NCI-H2196 treated with DMSO at 0.1 percent for 48 hours (cell line): ENCODE results near the gene SPTLC3.
A peak's percentile ranks its signal among the peaks of the same experiment; 100 is the strongest.

Experiments used
- DNase-seq: peaks from one replicate; lab custom pipeline; 2025; ENCODE audit not compliant: unreplicated experiment; lab: John Stamatoyannopoulos, UW

Gene SPTLC3

DNA sequence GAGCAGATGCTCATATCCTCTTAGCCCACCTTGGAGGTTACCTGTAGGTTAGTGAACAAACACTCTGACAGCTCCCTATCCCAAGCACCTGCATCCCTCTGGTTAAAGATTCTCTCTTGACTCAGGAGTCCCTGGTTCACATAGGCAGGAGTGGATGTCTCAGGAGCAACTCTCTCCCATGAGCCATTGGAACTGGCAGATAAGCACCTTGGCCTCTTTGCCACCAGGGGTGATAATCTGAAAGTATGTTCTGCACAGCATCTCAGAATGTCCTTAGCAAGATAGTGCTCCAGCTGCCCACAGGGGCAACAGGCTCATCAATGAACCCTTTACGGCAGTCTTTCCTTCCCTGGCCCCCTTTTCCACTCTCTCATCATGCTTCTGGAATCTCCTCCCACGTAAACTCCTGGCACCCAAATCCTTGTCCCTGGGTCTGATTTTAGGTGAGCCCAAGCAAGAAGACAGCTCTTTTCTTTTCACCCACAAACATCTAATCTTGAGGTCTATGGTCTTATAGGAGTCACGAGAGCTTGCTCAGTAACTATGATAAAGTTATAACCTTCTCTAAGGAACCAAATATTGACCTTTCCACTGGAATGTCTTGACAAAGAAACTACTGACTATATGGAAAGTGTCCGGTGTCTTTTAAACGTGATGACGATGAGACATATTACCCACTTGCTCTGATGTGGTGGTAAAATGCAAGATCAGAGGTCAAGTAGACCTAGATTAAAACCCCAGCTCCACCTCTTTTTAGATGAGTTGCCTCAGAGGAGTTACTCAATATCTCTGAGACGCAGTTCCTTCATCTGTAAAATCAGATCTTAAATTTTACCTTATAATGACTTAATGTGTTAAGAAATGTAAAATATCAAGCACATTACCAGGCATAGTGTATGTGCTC, 172.5 kb downstream of the SPTLC3 start:
- DNase-seq: no peak

DNA sequence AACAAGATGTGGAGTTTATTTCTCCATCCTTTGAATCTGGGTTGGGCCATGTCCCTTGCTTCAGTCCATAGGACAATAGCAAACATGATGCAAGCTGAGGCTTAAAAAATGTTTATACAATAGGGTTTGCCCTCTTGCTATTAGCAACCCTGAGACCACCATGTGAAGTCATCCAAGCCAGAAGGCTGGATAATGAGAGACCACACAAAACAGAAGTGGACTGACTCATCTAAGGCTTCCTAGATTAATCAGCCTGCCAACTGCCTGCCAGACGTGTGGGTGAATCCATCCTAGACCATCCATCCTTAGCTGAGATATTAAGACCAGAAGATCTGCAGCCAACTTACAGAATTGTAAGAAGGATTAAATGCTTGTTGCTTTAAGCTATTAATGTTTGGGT, 174.2 kb downstream of the SPTLC3 start:
- no peak for DNase-seq

DNA sequence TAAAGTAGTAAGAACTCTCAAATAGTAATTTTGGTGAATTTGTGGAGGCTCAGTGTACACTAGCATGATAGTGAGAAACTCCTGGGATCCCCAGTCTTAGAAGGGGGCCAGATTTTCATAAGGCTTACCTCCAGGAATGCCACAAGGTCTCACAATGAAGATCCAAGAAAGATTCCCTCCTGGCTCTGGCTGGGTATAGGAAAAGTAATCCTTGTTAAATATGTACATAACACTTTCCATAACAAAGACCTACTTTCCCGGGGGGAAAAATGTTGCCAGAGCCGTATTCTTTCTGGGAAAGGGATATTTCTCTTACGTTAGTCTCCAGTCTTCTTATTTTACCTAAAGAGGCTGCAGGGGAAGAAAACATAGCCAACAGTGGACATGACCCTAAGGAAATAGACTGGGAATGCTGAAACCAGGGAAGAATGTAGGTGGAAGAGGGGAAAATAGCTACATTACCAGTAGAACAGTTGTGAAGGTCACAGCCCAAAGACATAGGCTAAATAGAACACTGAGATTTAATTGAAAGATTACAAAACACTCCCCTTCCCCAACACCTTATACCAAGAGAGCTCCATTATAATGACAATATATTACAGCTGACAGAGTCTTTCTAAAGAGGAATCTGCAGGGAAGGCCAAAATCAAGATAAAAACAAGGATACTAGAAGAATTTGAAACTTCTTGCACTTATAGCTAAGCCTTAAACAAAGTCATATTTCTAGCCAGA, 177.4 kb downstream of the SPTLC3 start:
- DNase-seq: no peak

- DNase-seq: no peak
Measured at GRCh38 chr20:13187899-13188298, 179.1 kb downstream of the SPTLC3 start.

DNA sequence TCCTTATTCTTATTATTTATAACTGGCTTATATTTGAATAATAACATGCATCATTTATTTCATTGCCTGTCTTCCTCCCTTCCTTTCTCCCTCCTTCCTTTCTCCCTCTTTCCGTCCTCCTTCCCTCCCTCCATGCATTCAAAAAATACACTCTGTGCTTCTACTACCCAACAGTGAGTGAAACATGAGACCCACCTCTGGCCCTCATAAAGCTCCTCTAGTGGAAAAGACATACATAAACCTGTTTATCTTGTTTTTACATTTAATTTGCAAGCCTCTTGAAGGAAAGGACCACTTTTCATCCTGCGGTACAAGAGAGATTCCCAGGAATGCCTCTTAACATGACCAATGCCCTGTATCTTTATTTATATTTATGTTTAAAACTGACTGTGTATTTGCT, 190.5 kb downstream of the SPTLC3 start:
- DNase-seq: no peak

GRCh38 chr20:13200767-13201500, 192.2 kb downstream of the SPTLC3 start:
- DNase-seq: peak; percentile 5

- DNase-seq: no peak
Measured at GRCh38 chr20:13202565-13202964, 193.8 kb downstream of the SPTLC3 start.

DNA sequence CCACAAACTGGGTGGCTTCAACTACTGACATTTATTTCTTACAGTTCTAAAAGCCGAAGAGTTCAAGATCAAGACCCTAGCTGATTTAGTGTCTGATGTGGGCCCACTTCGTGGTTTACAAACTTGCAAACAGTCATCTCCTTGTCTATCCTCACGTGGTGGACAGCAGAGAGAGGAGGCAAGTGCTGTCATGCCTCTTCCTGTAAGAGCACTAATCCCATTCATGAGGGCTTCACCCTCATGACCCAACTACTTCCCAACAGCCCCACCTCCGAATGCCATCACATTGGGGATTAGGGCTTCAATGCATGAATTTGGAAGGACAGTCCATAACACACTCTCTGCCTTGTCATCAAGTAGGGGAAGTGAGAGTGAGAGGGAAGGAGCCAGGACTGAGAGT, 196.7 kb downstream of the SPTLC3 start:
- DNase-seq: no peak

- no peak for DNase-seq
Measured at GRCh38 chr20:13205848-13206434, 197.2 kb downstream of the SPTLC3 start.

DNA sequence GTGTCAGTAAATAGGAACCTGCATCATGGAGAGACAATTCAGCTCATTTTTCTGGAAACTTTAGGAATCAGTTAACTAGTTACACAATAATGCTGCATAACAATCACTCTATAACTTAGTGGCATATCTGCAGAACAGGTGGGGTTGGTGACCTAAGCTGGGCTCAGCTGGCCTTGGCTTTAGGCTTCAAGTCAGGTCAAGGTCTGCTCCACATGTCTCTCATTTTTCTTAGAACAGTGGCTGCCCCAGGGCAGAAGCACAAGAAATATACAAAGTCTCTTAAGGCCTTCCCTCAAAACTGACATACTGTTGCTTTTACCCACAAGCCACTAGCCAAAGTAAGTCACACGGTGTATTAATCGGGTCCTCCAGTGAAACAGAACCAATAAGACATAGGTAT, 198.2 kb downstream of the SPTLC3 start:
- no peak for DNase-seq

- no peak for DNase-seq
Measured at GRCh38 chr20:13211956-13212618, 203.3 kb downstream of the SPTLC3 start.

DNA sequence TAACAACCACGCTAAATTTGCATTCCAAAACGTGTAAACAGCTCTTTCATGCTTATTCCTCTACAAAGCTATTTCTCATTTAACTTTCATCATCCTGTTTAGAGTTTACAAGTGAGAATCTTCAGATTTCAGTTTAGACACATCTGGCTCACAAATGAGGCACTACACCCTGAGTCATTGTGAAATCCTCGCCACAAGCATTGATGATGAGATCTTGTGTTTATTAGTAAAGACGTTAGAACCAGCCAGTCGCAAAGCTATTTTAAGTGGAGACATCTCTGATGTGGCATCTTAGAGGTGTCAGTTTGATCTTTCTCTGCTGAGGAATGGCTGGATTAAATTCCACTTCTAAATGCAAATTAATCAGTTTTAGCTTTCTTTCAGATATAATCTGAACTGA, 204.0 kb downstream of the SPTLC3 start:
- DNase-seq: no peak

- no peak for DNase-seq
Measured at GRCh38 chr20:13213335-13213734, 204.6 kb downstream of the SPTLC3 start.

GRCh38 chr20:13216533-13216932, 207.8 kb downstream of the SPTLC3 start:
- DNase-seq: no peak
